K562 (cell line): Measurements from ENCODE around the gene PHF20. TPM values are rescaled to one million over a fixed set of nuclear protein-coding genes. Genes with fewer than 3 reads are reported as not detected.

ENCODE experiments used
- ATAC-seq: fragments of 200-7000 bp; cut with Tn5 transposase; 3 replicates; pipeline ENCODE4 v1.9.1; 2020; ENCODE audit warnings: moderate library complexity
- BruUV-seq: library from RNA; stranded (reverse); fragments of 400-500 nt; replicated peaks from 2 replicates; lab custom pipeline; 2021; lab: Mats Ljungman, UMichigan
- CTCF ChIA-PET: fragments of 300-600 bp; formaldehyde crosslinking; extraction: SDS; loops from one replicate; lab custom pipeline; 2021; ENCODE audit warnings: low intra/inter-chr PET ratio; lab: Yijun Ruan, JAX
- POLR2A ChIA-PET: fragments of 300-600, 350-650 bp; sonication (Branson Sonifier 250); formaldehyde crosslinking; extraction: SDS; loops from one replicate; lab custom pipeline; 2021; ENCODE audit warnings: antibody characterized with exemption, inconsistent platforms; lab: Yijun Ruan, JAX
- DNase-seq, 4 experiments: peaks; one replicate each; pipeline versions ENCODE4 v3.0.0 to v3.0.0-alpha.2; 2011 to 2018; ENCODE audit warnings: low spot score in 3 of 4, mixed read lengths in 3 of 4; ENCODE audit errors: extremely low read depth in 1 of 4
- FAIRE-seq: peaks from 2 replicates; lab custom pipeline; 2011; peaks lifted over from hg19 to GRCh38; lab: Jason Lieb, UNC
- H2AFZ ChIP-seq: 2 replicates; pipeline ENCODE4 v1.6.0; 2011; ENCODE audit warnings: low read depth, low read length, control low read depth, inconsistent platforms
- H3K27ac ChIP-seq: fragments of 200-600 bp; 3 replicates; pipeline ENCODE4 v1.8.0; 2011; ENCODE audit warnings: low read depth, mild to moderate bottlenecking, control low read depth, inconsistent platforms, low read length, moderate library complexity, mixed read lengths; ENCODE audit errors: extremely low read depth
- H3K27me3 ChIP-seq, 2 experiments: fragments of 300-600 bp in 1 of 2; 2 replicates in 1 of 2; 3 replicates in 1 of 2; pipeline versions ENCODE4 v1.6.0 to v1.8.0; 2011; ENCODE audit warnings: inconsistent platforms in 2 of 2, low read length in 2 of 2, mild to moderate bottlenecking in 1 of 2, mixed read lengths in 1 of 2, moderate library complexity in 1 of 2; ENCODE audit not compliant: control insufficient read depth in 2 of 2, insufficient read depth in 2 of 2
- H3K36me3 ChIP-seq: fragments of 300-600 bp; 3 replicates; pipeline ENCODE4 v1.8.0; 2011; ENCODE audit warnings: mild to moderate bottlenecking, low read length, inconsistent platforms; ENCODE audit not compliant: control insufficient read depth, insufficient read depth
- H3K4me1 ChIP-seq, 2 experiments: fragments of 200-600 bp in 1 of 2; replicated peaks in 1 of 2; 2 replicates in 1 of 2; 3 replicates in 1 of 2; pipeline versions ENCODE4 v1.5.1 to v1.8.0; 2011; ENCODE audit warnings: inconsistent platforms in 2 of 2, low read length in 2 of 2, mild to moderate bottlenecking in 1 of 2, mixed read lengths in 1 of 2, moderate library complexity in 1 of 2; ENCODE audit not compliant: control insufficient read depth in 2 of 2, insufficient read depth in 2 of 2
- H3K4me2 ChIP-seq: 2 replicates; pipeline ENCODE4 v1.6.1; 2011; ENCODE audit warnings: low read length, control low read depth, inconsistent platforms, mixed read lengths; ENCODE audit not compliant: insufficient read depth
- H3K4me3 ChIP-seq: fragments of 200-600 bp; sonication (generic), shearing (Covaris generic); 2 replicates; pipeline ENCODE4 v1.5.1; 2016; ENCODE audit warnings: control low read depth, inconsistent platforms
- H3K79me2 ChIP-seq: fragments of 200-600 bp; 3 replicates; pipeline ENCODE4 v1.8.0; 2011; ENCODE audit warnings: low read length, inconsistent platforms; ENCODE audit not compliant: control insufficient read depth, insufficient read depth
- H3K9ac ChIP-seq, 2 experiments: 2 replicates each; pipeline versions ENCODE4 v1.6.0 to v1.6.1; 2011; ENCODE audit warnings: low read depth in 2 of 2, low read length in 2 of 2, control low read depth in 1 of 2, inconsistent platforms in 1 of 2, mild to moderate bottlenecking in 1 of 2, mixed read lengths in 1 of 2; ENCODE audit not compliant: insufficient read depth in 1 of 2
- H3K9me1 ChIP-seq: one replicate; pipeline ENCODE4 v1.6.0; 2011; ENCODE audit warnings: inconsistent platforms, mild to moderate bottlenecking, low read length, moderate library complexity; ENCODE audit not compliant: control insufficient read depth, insufficient read depth
- H3K9me3 ChIP-seq: replicated peaks from 2 replicates; pipeline ENCODE4 v1.5.1; 2011; ENCODE audit warnings: low read depth, low read length, inconsistent platforms; ENCODE audit not compliant: control insufficient read depth, insufficient read depth
- H4K20me1 ChIP-seq: replicated peaks from 2 replicates; pipeline ENCODE4 v1.6.1; 2011; ENCODE audit warnings: low read length, inconsistent platforms, mixed read lengths; ENCODE audit not compliant: control insufficient read depth, insufficient read depth
- RBBP5 ChIP-seq: fragments of 200-600 bp; sonication (generic); IDR thresholded peaks from 2 replicates; pipeline ENCODE4 v1.6.1; 2012; ENCODE audit warnings: borderline replicate concordance, mild to moderate bottlenecking, low read length, control low read depth, inconsistent platforms; ENCODE audit not compliant: insufficient read depth, poor library complexity, severe bottlenecking
- SAFB ChIP-seq: fragments of 200-400 bp; formaldehyde crosslinking; IDR thresholded peaks from 2 replicates; pipeline ENCODE4 v1.6.1; 2017; ENCODE audit warnings: low read depth, low read length, borderline replicate concordance
- WGBS: fragments of 100-300 bp; shearing (Covaris generic); methylation state at CpG from one replicate; pipeline ENCODE4 v1.1.6; 2016; ENCODE audit warnings: low coverage, mixed read lengths; ENCODE audit not compliant: insufficient coverage; ENCODE audit errors: missing lambda C conversion rate; 5-methylcytosine and 5-hydroxymethylcytosine counted together
- in situ Hi-C: fragments of 300-500 bp; cut with MboI; formaldehyde crosslinking; loops from 4 replicates; pipeline ENCODE4 v1.15.0; 2018; ENCODE audit warnings: inconsistent platforms, mixed read lengths
- intact Hi-C: fragments of 100-400 bp; cut with micrococcal nuclease; formaldehyde crosslinking; loops from 2 replicates; pipeline ENCODE4 v1.14.2; 2022
- polyA plus RNA-seq, 8 experiments: library from polyadenylated mRNA; depleted of rRNA in 4 of 8; stranded (reverse) in 5 of 8; unstranded in 3 of 8; fragments of >200 nt; fragmentation: Nextera tagmentation in 2 of 8; fragmentation: Illumina TruSeq in 1 of 8; extraction: Ambion mirVana in 2 of 8; extraction: Trizol in 1 of 8; gene quantifications; 2 replicates each; pipeline versions ENCODE4 v1.2.1 to v1.2.3, GENCODE V29; 2011 to 2014; ENCODE audit warnings: inconsistent platforms in 1 of 8, missing spikeins in 1 of 8
- total RNA-seq, 7 experiments: library from RNA; depleted of rRNA in 6 of 7; stranded (reverse); fragments of >200 nt in 6 of 7; fragmentation: Illumina TruSeq in 2 of 7; extraction: Trizol in 2 of 7; gene quantifications; 2 replicates each; pipeline versions ENCODE4 v1.2.1 to v1.2.3, GENCODE V29; 2011 to 2021; ENCODE audit warnings: low replicate concordance in 1 of 7
- TF ChIP-seq, protein P1 (sequence below): fragments of 200-600 bp; sonication (generic); IDR thresholded peaks from one replicate; pipeline ENCODE4 v1.6.1; 2012; ENCODE audit warnings: mild to moderate bottlenecking, low read depth, low read length, inconsistent platforms
- TF ChIP-seq, protein P2 (sequence below): fragments of 250-450 bp; sonication (Bioruptor Pico); IDR thresholded peaks from 2 replicates; pipeline ENCODE4 v1.9.0; 2021; ENCODE audit warnings: mild to moderate bottlenecking

PHF20 gene
- total and polyA plus RNA-seq, 9 of the 15 experiments (the other 6 are each of a cell fraction or from before 2014, with no cell fraction given): 49.9 to 196 (median 70.7) TPM

DNA sequence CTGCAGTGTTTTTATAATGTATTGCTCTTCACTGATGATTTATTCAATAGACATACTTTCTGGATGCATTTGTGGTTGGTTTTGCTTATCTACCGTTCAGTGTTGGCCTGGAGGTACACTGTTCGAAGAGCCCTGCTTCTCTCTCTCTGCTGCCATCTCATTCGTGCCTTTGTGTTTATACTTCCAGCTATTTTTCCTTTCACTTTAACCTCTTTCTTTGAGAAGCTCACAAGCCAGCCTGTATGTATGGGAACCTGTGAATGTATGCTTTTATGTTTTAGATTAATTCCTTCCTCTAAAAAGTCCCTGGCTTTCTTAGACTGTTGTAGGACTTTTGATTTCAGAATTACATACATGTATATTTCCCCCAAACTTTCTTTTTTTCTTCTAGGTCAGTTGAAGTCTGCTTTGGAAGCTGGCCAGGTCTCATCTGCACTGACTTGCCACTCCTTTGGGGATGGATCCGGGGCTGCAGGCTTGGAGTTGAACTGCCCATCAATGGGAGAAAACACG lies 99.5 kb downstream of the PHF20 start:
- Histone ChIP-seq H3K27me3 (no peaks in the 10 kb centered on the region), H3K9me3 (no peaks in the 10 kb centered on the region), H3K9me1 (no peaks in the 10 kb centered on the region), H3K9ac (no peak overlapping the region), H3K36me3 (peaks cover 11% of the 10 kb centered on the region; the same call in 2 of the 3 replicates), H4K20me1 (no peaks in the 10 kb centered on the region), H2AFZ (0 out of 2 replicates have a peak overlapping the region, but pooled peaks have one; percentile 13), H3K4me3 (no peak overlapping the region), H3K4me2 (peak overlapping the region; percentile 62), H3K79me2 (peaks cover 4% of the 10 kb centered on the region; the same call in 1 of the 3 replicates), H3K4me1 (peaks cover 6 to 23% of the 10 kb centered on the region in 2 experiments), H3K27ac (peak overlapping the region; percentile 50; the same call in 1 of the 3 replicates)
- FAIRE-seq: peak; percentile 55
- intact Hi-C loops (no loop called here), in situ Hi-C loops (no loop called here)
- peak; percentile 59 for ATAC-seq
- CTCF ChIA-PET: no interaction called here
- no TSS peak for BruUV-seq
- POLR2A ChIA-PET: interaction anchor here (0.5 to 1.2 kb wide), 2 partner anchors 146 to 561 kb away, joined by 3 to 4 read pairs; no protein-coding TSS in a partner anchor
- peak in 1 of 4 experiments; percentile 51 for DNase-seq
- 21% methylated on average over 5 of the region's 5 CpGs for WGBS
- TF ChIP-seq, protein P1, sequence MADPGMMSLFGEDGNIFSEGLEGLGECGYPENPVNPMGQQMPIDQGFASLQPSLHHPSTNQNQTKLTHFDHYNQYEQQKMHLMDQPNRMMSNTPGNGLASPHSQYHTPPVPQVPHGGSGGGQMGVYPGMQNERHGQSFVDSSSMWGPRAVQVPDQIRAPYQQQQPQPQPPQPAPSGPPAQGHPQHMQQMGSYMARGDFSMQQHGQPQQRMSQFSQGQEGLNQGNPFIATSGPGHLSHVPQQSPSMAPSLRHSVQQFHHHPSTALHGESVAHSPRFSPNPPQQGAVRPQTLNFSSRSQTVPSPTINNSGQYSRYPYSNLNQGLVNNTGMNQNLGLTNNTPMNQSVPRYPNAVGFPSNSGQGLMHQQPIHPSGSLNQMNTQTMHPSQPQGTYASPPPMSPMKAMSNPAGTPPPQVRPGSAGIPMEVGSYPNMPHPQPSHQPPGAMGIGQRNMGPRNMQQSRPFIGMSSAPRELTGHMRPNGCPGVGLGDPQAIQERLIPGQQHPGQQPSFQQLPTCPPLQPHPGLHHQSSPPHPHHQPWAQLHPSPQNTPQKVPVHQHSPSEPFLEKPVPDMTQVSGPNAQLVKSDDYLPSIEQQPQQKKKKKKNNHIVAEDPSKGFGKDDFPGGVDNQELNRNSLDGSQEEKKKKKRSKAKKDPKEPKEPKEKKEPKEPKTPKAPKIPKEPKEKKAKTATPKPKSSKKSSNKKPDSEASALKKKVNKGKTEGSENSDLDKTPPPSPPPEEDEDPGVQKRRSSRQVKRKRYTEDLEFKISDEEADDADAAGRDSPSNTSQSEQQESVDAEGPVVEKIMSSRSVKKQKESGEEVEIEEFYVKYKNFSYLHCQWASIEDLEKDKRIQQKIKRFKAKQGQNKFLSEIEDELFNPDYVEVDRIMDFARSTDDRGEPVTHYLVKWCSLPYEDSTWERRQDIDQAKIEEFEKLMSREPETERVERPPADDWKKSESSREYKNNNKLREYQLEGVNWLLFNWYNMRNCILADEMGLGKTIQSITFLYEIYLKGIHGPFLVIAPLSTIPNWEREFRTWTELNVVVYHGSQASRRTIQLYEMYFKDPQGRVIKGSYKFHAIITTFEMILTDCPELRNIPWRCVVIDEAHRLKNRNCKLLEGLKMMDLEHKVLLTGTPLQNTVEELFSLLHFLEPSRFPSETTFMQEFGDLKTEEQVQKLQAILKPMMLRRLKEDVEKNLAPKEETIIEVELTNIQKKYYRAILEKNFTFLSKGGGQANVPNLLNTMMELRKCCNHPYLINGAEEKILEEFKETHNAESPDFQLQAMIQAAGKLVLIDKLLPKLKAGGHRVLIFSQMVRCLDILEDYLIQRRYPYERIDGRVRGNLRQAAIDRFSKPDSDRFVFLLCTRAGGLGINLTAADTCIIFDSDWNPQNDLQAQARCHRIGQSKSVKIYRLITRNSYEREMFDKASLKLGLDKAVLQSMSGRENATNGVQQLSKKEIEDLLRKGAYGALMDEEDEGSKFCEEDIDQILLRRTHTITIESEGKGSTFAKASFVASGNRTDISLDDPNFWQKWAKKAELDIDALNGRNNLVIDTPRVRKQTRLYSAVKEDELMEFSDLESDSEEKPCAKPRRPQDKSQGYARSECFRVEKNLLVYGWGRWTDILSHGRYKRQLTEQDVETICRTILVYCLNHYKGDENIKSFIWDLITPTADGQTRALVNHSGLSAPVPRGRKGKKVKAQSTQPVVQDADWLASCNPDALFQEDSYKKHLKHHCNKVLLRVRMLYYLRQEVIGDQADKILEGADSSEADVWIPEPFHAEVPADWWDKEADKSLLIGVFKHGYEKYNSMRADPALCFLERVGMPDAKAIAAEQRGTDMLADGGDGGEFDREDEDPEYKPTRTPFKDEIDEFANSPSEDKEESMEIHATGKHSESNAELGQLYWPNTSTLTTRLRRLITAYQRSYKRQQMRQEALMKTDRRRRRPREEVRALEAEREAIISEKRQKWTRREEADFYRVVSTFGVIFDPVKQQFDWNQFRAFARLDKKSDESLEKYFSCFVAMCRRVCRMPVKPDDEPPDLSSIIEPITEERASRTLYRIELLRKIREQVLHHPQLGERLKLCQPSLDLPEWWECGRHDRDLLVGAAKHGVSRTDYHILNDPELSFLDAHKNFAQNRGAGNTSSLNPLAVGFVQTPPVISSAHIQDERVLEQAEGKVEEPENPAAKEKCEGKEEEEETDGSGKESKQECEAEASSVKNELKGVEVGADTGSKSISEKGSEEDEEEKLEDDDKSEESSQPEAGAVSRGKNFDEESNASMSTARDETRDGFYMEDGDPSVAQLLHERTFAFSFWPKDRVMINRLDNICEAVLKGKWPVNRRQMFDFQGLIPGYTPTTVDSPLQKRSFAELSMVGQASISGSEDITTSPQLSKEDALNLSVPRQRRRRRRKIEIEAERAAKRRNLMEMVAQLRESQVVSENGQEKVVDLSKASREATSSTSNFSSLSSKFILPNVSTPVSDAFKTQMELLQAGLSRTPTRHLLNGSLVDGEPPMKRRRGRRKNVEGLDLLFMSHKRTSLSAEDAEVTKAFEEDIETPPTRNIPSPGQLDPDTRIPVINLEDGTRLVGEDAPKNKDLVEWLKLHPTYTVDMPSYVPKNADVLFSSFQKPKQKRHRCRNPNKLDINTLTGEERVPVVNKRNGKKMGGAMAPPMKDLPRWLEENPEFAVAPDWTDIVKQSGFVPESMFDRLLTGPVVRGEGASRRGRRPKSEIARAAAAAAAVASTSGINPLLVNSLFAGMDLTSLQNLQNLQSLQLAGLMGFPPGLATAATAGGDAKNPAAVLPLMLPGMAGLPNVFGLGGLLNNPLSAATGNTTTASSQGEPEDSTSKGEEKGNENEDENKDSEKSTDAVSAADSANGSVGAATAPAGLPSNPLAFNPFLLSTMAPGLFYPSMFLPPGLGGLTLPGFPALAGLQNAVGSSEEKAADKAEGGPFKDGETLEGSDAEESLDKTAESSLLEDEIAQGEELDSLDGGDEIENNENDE: no peak
- no peak for TF ChIP-seq SAFB
- TF ChIP-seq, protein P2, sequence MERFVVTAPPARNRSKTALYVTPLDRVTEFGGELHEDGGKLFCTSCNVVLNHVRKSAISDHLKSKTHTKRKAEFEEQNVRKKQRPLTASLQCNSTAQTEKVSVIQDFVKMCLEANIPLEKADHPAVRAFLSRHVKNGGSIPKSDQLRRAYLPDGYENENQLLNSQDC (CRISPR knock-in tag): no peak
- TF ChIP-seq RBBP5: no peak
